Fibroblast of lung (primary cell): ENCODE measurements around the gene LENG9. TPM values are rescaled to one million over a fixed set of nuclear protein-coding genes. Genes with fewer than 3 reads are reported as not detected.
A peak's percentile ranks its signal among the peaks of the same experiment; 100 is the strongest.

Experiments used
- DNase-seq, 2 donors: peaks; one replicate each; pipeline versions ENCODE4 v3.0.0 to v3.0.0-alpha.2; 2010; ENCODE audit warnings: low read depth in 2 of 2
- H2AFZ ChIP-seq: 2 replicates; pipeline ENCODE4 v1.5.1; 2012; ENCODE audit warnings: low read length, control low read depth, inconsistent platforms
- H3K27ac ChIP-seq: 2 replicates; pipeline ENCODE4 v1.5.1; 2011; ENCODE audit warnings: low read length, control low read depth; ENCODE audit not compliant: insufficient read depth
- H3K27me3 ChIP-seq: 2 replicates; pipeline ENCODE4 v1.5.1; 2011; ENCODE audit warnings: mild to moderate bottlenecking, low read length; ENCODE audit not compliant: control insufficient read depth, insufficient read depth
- H3K36me3 ChIP-seq: 2 replicates; pipeline ENCODE4 v1.5.1; 2011; ENCODE audit warnings: low read length; ENCODE audit not compliant: control insufficient read depth, insufficient read depth
- H3K4me1 ChIP-seq: 2 replicates; pipeline ENCODE4 v1.5.1; 2011; ENCODE audit warnings: low read length; ENCODE audit not compliant: control insufficient read depth, insufficient read depth; ENCODE audit errors: extremely low read depth
- H3K4me2 ChIP-seq: 2 replicates; pipeline ENCODE4 v1.5.1; 2011; ENCODE audit warnings: low read length, control low read depth; ENCODE audit not compliant: insufficient read depth; ENCODE audit errors: extremely low read depth
- H3K4me3 ChIP-seq, 4 experiments: fragments of 200-600 bp in 1 of 4; sonication (generic) in 1 of 4; replicated peaks in 1 of 4; 2 replicates each; pipeline ENCODE4 v1.5.1; 2011 to 2016; ENCODE audit warnings: low read length in 4 of 4, low read depth in 3 of 4, mild to moderate bottlenecking in 3 of 4, control low read depth in 2 of 4, inconsistent platforms in 1 of 4, mixed read lengths in 1 of 4; ENCODE audit not compliant: insufficient read depth in 1 of 4; ENCODE audit errors: control extremely low read depth in 1 of 4
- H3K79me2 ChIP-seq: 2 replicates; pipeline ENCODE4 v1.5.1; 2012; ENCODE audit warnings: mild to moderate bottlenecking, low read length, inconsistent platforms; ENCODE audit not compliant: control insufficient read depth, insufficient read depth
- H3K9ac ChIP-seq: 2 replicates; pipeline ENCODE4 v1.5.1; 2011; ENCODE audit warnings: mild to moderate bottlenecking, low read length, control low read depth; ENCODE audit not compliant: insufficient read depth
- H3K9me3 ChIP-seq: 2 replicates; pipeline ENCODE4 v1.5.1; 2012; ENCODE audit warnings: low read depth, low read length; ENCODE audit not compliant: control insufficient read depth, insufficient read depth
- H4K20me1 ChIP-seq: 2 replicates; pipeline ENCODE4 v1.5.1; 2011; ENCODE audit warnings: low read length; ENCODE audit not compliant: control insufficient read depth, insufficient read depth; ENCODE audit errors: extremely low read depth
- EZH2 ChIP-seq: IDR thresholded peaks from 2 replicates; pipeline ENCODE4 v1.5.1; 2012; ENCODE audit warnings: low read length, control low read depth, mild to moderate bottlenecking; ENCODE audit errors: missing control alignments
- polyA plus RNA-seq, 2 donors: library from polyadenylated mRNA; depleted of rRNA in 1 of 2; stranded (reverse) in 1 of 2; unstranded in 1 of 2; fragments of >200 nt; gene quantifications; 2 replicates each; pipeline ENCODE4 v1.2.1, GENCODE V29; 2011 to 2012; ENCODE audit warnings: missing spikeins in 1 of 2
- total RNA-seq: library from RNA; depleted of rRNA; stranded (reverse); fragments of >200 nt; gene quantifications from 2 replicates; pipeline ENCODE4 v1.2.1, GENCODE V29; 2014
- TF ChIP-seq, protein P1 (sequence below), 2 donors: IDR thresholded peaks in 1 of 2; conservative IDR thresholded peaks in 1 of 2; 1 replicate in 1 of 2; 2 replicates in 1 of 2; pipeline ENCODE4 v1.5.1; 2011 to 2012; ENCODE audit warnings: low read length in 2 of 2, control low read depth in 1 of 2, inconsistent platforms in 1 of 2, low read depth in 1 of 2, mild to moderate bottlenecking in 1 of 2

The LENG9 gene
- total and polyA plus RNA-seq, 2 donors (not counting 1 experiment from before 2014, with no cell fraction given), result 0.84 to 16.7 TPM

GRCh38 chr19:54432144-54432738, 31.3 kb downstream of the LENG9 start:
- Histone ChIP-seq H3K4me2 (no peak overlapping the region), H3K4me3 (no peak overlapping the region), H3K36me3 (no peaks in the 10 kb centered on the region), H3K9ac (no peak overlapping the region), H3K79me2 (no peaks in the 10 kb centered on the region), H4K20me1 (no peaks in the 10 kb centered on the region), H3K4me1 (no peaks in the 10 kb centered on the region), H3K9me3 (no peaks in the 10 kb centered on the region), H2AFZ (no peak overlapping the region), H3K27ac (no peak overlapping the region), H3K27me3 (no peaks in the 10 kb centered on the region)
- DNase-seq, result no peak
- TF ChIP-seq EZH2, result no peak
- TF ChIP-seq, protein P1, sequence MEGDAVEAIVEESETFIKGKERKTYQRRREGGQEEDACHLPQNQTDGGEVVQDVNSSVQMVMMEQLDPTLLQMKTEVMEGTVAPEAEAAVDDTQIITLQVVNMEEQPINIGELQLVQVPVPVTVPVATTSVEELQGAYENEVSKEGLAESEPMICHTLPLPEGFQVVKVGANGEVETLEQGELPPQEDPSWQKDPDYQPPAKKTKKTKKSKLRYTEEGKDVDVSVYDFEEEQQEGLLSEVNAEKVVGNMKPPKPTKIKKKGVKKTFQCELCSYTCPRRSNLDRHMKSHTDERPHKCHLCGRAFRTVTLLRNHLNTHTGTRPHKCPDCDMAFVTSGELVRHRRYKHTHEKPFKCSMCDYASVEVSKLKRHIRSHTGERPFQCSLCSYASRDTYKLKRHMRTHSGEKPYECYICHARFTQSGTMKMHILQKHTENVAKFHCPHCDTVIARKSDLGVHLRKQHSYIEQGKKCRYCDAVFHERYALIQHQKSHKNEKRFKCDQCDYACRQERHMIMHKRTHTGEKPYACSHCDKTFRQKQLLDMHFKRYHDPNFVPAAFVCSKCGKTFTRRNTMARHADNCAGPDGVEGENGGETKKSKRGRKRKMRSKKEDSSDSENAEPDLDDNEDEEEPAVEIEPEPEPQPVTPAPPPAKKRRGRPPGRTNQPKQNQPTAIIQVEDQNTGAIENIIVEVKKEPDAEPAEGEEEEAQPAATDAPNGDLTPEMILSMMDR (conservative IDR thresholded peaks at IDR 0.05 in 1 of 2, IDR thresholded peaks at IDR 0.05 in 1 of 2; ENCODE audit: low read depth in 1 of 2, low read length in 2 of 2), result no peak

- Histone ChIP-seq H4K20me1 (no peaks in the 10 kb centered on the region), H3K4me1 (no peaks in the 10 kb centered on the region), H3K79me2 (no peaks in the 10 kb centered on the region), H3K4me3 (no peak overlapping the region), H2AFZ (no peak overlapping the region), H3K36me3 (no peaks in the 10 kb centered on the region), H3K9me3 (no peaks in the 10 kb centered on the region), H3K9ac (no peak overlapping the region), H3K4me2 (no peak overlapping the region), H3K27me3 (no peaks in the 10 kb centered on the region), H3K27ac (no peak overlapping the region)
- DNase-seq, result peak in 1 of 2 donors; percentile 52
- TF ChIP-seq, protein P1 (conservative IDR thresholded peaks at IDR 0.05 in 1 of 2, IDR thresholded peaks at IDR 0.05 in 1 of 2; ENCODE audit: low read depth in 1 of 2, low read length in 2 of 2), result no peak
- TF ChIP-seq EZH2, result no peak
Observed at GRCh38 chr19:54431255-54431838, 32.2 kb downstream of the LENG9 start.

GRCh38 chr19:54430306-54431254, 33.0 kb downstream of the LENG9 start:
- H2AFZ ChIP-seq, result no peak overlapping the region
- H3K4me1 ChIP-seq, result no peaks in the 10 kb centered on the region
- no peaks in the 10 kb centered on the region for H3K79me2 ChIP-seq
- H3K9ac ChIP-seq, result no peak overlapping the region
- peak in 1 of 2 donors; percentile 28 for DNase-seq
- H3K9me3 ChIP-seq, result no peaks in the 10 kb centered on the region
- TF ChIP-seq EZH2, result no peak
- TF ChIP-seq, protein P1 (conservative IDR thresholded peaks at IDR 0.05 in 1 of 2, IDR thresholded peaks at IDR 0.05 in 1 of 2; ENCODE audit: low read depth in 1 of 2, low read length in 2 of 2), result peak in 1 of 2 donors; percentile 5
- no peaks in the 10 kb centered on the region for H4K20me1 ChIP-seq
- no peaks in the 10 kb centered on the region for H3K36me3 ChIP-seq
- H3K27ac ChIP-seq, result no peak overlapping the region
- no peaks in the 10 kb centered on the region for H3K27me3 ChIP-seq
- peak overlapping the region; percentile 68 for H3K4me2 ChIP-seq
- H3K4me3 ChIP-seq, result peak overlapping the region in 1 of 4 experiments; percentile 25
